Pulmonary artery endothelial cell (primary cell): ENCODE measurements around the gene TRAM2. TPM values are rescaled to one million over a fixed set of nuclear protein-coding genes. Genes with fewer than 3 reads are reported as not detected.
"Not testable (repeated sequence)": the region's sequence is repeated elsewhere in the genome, so short reads cannot be mapped to it uniquely, and the experiment has no call there.

ENCODE experiments used
- DNase-seq: peaks from one replicate; pipeline ENCODE4 v3.0.0-alpha.2; 2011; ENCODE audit warnings: low read depth, low spot score
- total RNA-seq: library from RNA; depleted of rRNA; stranded (reverse); fragments of >200 nt; gene quantifications from 2 replicates; pipeline ENCODE4 v1.2.3, GENCODE V29; 2014

Gene TRAM2
- total RNA-seq, 1 donor from 2014 or later: 61.2 TPM

DNA sequence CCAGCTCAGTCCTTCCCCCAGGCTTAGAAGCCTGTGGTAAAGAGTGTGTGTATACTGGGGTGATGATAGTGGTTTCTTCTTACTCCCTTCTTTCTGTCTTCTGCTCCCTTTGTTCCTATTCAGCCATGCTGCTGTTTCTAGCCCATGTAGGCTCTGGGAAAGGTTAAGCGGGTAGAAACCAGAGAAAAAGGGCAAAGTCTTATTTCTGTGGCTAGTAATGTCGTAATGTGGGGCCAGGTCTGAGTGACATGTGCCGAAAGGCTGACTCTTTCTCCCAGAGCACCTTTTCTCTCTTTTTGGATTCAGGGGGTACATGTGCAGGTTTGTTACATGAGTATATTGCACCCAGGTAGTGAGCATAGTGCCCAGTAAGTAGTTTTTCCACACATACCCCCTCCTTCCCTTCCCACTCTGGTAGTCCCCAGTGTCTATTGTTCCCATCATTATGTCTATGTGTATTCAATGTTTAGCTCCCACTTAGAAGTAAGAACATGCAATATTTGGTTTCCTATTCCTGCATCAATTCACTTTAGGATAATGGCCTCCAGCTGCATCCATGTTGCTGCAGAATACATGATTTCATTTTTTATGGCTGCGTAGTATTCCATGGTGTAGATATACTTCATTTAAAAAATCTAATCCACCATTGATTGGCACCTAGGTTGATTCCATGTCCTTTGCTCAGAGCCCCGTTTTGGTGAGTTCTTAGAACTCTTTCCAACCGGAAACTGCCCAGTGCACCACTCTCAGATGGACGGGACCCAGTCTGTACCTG, 82.4 kb downstream of the TRAM2 start:
- DNase-seq: no peak

DNA sequence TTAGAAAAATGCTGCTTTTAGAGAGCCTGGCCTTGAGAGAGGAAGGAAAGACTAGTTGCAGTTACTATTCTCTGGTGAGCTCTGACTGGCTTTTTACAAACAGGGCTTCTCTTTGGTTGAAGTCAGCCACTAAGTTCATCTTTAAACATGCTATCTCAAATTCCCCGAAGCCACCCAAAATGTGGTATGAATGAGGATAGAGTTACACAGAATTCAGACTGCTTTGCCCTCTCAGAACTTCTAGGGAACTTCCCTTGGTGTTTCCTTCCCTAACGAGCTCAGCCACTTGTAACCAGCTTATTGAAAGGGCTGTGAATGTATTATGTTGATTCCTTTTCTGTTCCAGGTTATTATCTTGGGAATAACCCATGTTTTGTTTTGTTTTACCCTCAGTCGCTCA, 83.2 kb downstream of the TRAM2 start:
- no peak for DNase-seq

DNA sequence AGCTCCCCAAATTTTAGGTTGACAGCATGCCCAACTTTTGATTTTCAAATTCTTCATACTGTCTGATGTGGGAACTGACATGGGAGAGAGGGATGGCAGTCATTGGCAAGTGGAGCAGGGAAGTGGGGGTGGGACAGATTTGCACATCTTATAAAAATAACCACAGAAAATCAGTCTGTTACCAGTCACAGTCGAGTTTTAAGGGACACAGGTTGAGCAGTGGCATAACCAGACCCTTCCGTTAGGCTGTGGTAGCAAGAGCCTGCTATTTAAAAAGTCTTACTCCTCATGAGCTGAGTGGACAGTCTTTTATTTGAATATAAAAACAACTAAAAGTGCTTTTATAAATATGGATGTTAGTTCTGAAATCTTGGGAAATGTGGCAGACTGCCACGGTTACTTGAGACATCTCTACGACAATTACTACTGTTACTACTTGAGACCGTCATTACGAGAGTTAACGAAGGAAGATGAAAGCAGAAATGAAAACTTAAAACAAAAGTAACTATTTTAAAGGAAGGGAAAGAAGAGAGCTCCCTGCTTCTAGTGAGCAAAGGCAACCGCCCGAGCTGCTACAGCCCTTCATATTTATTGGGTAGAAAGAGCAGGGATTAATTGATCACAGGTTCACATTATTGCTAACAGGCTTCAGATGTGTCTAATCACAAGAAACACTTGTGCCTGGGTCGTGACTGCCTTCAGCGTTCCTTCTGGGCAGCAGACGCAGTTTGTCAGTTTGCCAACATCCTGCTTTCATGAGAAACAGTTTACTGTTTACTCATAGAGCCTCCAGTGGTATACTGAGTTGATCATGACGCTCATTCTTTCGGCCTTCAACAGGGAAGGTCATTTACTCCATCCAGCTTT, 85.4 kb downstream of the TRAM2 start:
- no peak for DNase-seq

DNA sequence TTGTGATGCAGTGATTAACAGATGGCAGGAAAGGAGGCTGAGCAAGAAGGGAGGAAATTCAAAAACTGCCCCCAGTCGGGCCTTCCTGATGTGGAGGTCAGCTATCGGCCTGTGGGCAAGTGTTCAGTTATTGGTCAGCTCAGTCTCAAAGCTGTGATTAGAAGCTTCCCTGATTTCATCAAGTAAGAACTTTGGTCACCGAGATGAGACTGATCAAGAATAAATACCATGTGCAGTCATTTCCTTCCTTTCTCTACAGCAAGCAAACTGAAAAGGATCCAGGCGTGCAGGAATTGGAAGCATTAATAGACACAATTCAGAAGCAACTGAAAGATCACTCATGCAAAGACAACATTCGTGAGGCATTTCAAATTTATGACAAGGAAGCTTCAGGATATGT, 87.0 kb downstream of the TRAM2 start:
- DNase-seq: peak; percentile 43

DNA sequence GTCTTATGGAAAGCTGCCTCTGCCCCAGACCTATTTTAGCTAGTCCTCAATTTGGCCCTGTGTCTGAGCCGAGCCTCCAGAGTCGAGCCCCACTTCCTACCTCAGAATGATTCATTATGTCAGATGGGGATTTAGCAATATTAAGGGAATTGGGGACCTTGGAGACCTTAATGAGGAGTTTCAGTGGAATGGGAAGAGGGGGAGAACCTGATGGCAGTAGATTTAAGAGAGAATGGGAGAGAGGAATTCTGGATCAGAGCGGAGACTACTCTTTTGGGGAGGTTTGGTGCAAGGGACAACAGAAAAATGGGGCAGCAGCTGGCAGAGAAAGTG, 93.2 kb downstream of the TRAM2 start:
- no peak for DNase-seq

DNA sequence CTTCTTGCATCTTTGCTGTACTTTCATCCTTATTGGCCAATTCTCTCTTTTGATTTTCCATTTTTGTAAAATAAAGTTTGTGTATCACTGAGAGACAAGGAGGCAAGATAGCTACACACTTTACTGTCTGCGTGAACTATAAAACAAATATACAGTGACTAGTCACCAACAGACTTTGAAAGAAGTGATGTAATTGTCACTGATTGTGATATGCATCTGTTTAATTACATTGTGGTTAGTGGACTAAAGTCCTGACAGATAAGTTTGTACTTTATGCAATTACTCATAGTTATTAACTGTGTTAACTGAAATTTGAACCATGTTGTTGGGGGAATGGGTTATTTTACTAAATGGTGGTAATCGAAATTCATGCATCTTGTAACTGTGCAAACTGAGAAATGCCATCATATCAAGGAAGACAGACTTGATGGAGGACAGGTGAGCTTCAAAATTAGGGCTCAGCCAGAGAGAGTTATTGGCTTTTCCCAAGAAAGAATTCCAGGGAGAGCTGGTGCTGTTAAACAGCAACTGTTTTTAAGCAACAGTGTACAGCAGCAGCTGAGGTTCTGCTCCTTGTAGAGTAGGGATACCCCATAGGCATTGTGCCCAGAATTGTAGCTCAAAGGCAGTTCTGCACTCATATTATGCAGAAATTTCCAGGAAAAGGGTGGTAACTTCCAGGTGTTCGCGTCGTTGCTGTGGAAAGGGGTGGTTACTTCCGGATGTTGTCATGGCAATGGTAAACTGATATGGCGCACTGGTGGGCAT, 93.8 kb downstream of the TRAM2 start:
- DNase-seq: no peak

DNA sequence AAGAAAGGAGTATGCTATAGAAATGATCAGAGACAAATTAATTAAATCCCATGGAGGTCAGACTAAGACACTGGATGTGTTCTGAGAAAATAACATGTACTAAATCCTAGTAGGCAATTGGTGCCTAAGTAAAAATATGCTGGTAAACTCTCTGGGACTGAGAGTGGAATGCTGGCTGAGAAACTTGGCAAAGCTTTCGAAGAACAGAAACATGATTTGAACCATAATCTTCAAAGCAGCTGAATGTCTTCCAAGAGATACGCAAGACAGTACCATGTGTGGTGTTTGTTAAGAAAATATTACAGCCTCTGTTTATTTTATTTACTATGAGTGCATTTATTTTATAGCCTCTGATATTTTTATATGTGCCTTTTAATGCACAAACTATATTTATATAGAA, 101.6 kb downstream of the TRAM2 start:
- DNase-seq: no peak

DNA sequence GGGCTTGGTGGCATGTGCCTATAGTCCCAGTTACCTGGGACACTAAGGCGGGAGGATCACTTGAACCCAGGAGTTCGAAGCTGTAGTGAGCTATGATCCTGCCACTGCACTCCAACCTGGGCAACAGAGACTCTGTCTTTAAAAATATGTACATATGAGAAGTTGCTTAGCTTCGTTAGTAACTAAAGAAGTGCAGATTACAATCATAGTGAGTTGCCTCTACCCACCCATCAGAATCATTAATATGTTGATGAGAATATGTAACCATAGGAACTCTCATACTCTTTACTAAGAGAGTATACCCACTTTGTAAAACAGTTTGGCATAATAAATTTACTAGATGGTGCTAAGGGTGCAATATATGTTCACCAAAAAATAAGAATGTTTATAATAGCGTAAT, 102.7 kb downstream of the TRAM2 start:
- no peak for DNase-seq

DNA sequence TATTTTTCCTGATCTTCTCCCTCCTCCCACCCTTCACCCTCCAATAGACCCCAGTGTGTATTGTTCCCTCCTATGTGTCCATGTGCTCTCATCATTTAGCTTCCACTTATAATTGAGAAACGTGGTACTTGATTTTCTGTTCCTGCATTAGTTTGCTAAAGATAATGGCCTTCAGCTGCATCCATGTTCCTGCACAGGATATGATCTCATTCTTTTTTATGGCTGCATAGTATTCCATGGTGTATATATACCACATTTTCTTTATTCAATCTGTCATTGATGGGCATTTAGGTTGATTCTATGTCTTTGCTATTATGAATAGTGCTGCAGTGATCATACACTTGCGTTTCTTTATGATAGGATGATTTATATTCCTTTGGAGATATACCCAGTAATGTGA, 115.7 kb downstream of the TRAM2 start:
- DNase-seq: not testable (repeated sequence)

DNA sequence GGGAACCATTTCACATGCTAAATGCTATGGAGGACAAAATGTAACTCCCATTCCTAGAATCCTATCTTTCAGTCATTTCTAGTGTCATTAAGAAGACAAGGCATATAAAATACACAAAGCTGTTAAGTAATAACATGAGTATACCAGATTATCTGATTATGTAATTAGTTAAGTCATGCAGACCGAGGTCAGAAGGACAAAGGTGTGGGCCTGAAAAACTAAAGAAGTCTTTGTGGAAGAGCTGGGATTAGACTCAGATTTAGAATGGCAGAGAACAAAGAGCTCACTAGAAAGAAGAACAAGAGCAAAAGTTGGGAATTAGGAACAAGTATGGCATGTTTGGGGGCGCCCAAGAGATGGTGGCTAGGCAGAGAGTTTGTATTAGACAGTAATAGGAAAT, 119.8 kb downstream of the TRAM2 start:
- no peak for DNase-seq

DNA sequence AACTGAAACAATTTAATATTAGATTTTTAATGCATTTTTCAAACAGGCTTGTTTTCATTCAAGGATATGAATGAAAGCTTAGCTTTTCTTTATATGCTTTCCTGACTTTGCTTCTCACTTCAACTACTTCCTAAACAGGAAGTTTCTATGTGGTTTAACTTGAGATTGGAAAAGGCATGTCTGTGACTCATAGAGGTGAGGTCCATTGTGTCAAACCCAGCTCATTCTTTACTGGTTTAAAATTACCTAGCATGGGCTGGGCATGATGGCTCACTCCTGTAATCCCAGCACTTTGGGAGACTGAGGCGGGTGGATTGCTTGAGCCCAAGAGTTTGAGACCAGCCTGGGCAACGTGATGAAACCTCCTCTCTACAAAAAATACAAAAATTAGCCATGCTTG, 122.3 kb downstream of the TRAM2 start:
- DNase-seq: peak; percentile 7

Other genes starting within 250 kb of the TRAM2 start
- gene PAQR8, start 214.9 kb downstream of the TRAM2 start, total RNA-seq: 4.2 and 7.5 TPM in 2 replicates
- gene EFHC1, start 156.7 kb downstream of the TRAM2 start, total RNA-seq: 12.8 and 13.1 TPM in 2 replicates
- 25.2 and 29.8 TPM in 2 replicates for gene TMEM14A, start 94.1 kb upstream of the TRAM2 start, total RNA-seq
- gene GSTA2, start 186.4 kb upstream of the TRAM2 start, total RNA-seq: not detected in 2 replicates
- not detected in 2 replicates for gene GSTA1, start 226.8 kb upstream of the TRAM2 start, total RNA-seq